ENCODE data around the gene MAP3K5. TPM values are rescaled to one million over a fixed set of nuclear protein-coding genes. Genes with fewer than 3 reads are reported as not detected.

Gene MAP3K5
- total and polyA plus RNA-seq, 9 of the 15 experiments (the other 6 are each of a cell fraction or from before 2014, with no cell fraction given), result 2.2 to 13.0 (median 9.9) TPM

DNA sequence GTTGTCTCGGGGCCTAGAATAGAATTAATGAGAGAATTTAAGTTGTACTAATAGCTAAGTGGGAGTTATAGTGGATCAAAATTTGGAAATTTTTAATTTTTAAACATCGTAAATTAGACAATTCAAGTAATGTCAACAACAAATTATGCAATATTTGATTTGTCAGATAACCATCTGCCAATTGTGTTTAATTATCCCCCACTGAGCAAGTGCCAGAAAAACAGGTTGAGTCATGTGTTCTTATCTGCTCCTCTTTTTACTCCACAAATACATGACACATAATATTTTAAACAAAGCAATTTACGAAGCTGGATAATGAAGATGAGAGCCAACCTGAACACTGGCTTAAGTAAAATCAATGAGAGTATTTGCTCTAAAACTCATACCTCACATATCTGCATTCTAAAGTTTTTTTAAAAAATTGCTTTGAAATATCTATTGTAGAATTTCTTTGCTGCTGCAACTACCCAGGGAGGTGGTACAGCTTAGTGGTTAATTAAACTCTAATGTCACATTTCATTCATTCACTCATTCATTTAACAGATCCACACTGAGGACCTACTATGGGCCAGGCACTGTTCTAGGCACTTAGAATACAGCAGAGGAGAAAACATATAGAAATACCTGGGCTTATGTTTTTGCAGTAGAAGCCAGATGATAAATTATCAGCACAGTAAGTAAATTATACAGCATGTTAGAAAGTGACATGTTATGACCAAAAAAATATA lies 184.9 kb downstream of the MAP3K5 start (continued):
- TF ChIP-seq, protein P1, sequence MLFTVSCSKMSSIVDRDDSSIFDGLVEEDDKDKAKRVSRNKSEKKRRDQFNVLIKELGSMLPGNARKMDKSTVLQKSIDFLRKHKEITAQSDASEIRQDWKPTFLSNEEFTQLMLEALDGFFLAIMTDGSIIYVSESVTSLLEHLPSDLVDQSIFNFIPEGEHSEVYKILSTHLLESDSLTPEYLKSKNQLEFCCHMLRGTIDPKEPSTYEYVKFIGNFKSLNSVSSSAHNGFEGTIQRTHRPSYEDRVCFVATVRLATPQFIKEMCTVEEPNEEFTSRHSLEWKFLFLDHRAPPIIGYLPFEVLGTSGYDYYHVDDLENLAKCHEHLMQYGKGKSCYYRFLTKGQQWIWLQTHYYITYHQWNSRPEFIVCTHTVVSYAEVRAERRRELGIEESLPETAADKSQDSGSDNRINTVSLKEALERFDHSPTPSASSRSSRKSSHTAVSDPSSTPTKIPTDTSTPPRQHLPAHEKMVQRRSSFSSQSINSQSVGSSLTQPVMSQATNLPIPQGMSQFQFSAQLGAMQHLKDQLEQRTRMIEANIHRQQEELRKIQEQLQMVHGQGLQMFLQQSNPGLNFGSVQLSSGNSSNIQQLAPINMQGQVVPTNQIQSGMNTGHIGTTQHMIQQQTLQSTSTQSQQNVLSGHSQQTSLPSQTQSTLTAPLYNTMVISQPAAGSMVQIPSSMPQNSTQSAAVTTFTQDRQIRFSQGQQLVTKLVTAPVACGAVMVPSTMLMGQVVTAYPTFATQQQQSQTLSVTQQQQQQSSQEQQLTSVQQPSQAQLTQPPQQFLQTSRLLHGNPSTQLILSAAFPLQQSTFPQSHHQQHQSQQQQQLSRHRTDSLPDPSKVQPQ (CRISPR knock-in tag; IDR thresholded peaks at IDR 0.05; ENCODE audit: borderline replicate concordance), result no peak
- TF ChIP-seq DMBX1 (CRISPR knock-in tag; IDR thresholded peaks at IDR 0.05; ENCODE audit: borderline replicate concordance) (no peak), SIN3A (IDR thresholded peaks at IDR 0.05; ENCODE audit: borderline replicate concordance in 2 of 2, control insufficient read depth in 1 of 2, low read depth in 2 of 2, low read length in 2 of 2) (no peak), CEBPB (tag; IDR thresholded peaks at IDR 0.05) (peak; percentile 73), NRF1 (conservative IDR thresholded peaks at IDR 0.05 in 1 of 2, IDR thresholded peaks at IDR 0.05 in 1 of 2) (peak in 1 of 2 experiments; percentile 13; a peak in 1 of 4 replicates), JUND (IDR thresholded peaks at IDR 0.05; ENCODE audit: borderline replicate concordance, low read depth, low read length) (peak; percentile 45; the same call in 1 of the 2 replicates), JUND (tag; IDR thresholded peaks at IDR 0.05; ENCODE audit: borderline replicate concordance, low read depth, low read length) (peak; percentile 66; the same call in 1 of the 3 replicates), POLR3G (IDR thresholded peaks at IDR 0.05; ENCODE audit: extremely low read depth, insufficient read length, insufficient replicate concordance) (no peak), ZNF77 (CRISPR knock-in tag; IDR thresholded peaks at IDR 0.05) (no peak), NFE2 (IDR thresholded peaks at IDR 0.05; ENCODE audit: low read depth) (0 out of 2 replicates have a peak, but pooled peaks have one; percentile 24), MCM7 (IDR thresholded peaks at IDR 0.05) (no peak), SOX6 (IDR thresholded peaks at IDR 0.05) (peak; percentile 79), SMARCE1 (IDR thresholded peaks at IDR 0.05) (peak; percentile 65; the same call in 1 of the 2 replicates), SMARCA4 (IDR thresholded peaks at IDR 0.05) (peak; percentile 61; the same call in 1 of the 2 replicates), BRCA1 (IDR thresholded peaks at IDR 0.05) (no peak), BRCA1 (CRISPR knock-in tag; IDR thresholded peaks at IDR 0.05) (no peak), RBM25 (IDR thresholded peaks at IDR 0.05; ENCODE audit: low read depth, low read length, severe bottlenecking) (peak; percentile 42), ZNF217 (CRISPR knock-in tag; IDR thresholded peaks at IDR 0.05) (no peak), ATF3 (IDR thresholded peaks at IDR 0.05) (peak; percentile 54), ATF3 (CRISPR knock-in tag; conservative IDR thresholded peaks at IDR 0.05) (no peak)
- TF ChIP-seq, protein P2, sequence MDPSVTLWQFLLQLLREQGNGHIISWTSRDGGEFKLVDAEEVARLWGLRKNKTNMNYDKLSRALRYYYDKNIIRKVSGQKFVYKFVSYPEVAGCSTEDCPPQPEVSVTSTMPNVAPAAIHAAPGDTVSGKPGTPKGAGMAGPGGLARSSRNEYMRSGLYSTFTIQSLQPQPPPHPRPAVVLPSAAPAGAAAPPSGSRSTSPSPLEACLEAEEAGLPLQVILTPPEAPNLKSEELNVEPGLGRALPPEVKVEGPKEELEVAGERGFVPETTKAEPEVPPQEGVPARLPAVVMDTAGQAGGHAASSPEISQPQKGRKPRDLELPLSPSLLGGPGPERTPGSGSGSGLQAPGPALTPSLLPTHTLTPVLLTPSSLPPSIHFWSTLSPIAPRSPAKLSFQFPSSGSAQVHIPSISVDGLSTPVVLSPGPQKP (CRISPR knock-in tag; IDR thresholded peaks at IDR 0.05), result no peak
- TF ChIP-seq, protein P3, sequence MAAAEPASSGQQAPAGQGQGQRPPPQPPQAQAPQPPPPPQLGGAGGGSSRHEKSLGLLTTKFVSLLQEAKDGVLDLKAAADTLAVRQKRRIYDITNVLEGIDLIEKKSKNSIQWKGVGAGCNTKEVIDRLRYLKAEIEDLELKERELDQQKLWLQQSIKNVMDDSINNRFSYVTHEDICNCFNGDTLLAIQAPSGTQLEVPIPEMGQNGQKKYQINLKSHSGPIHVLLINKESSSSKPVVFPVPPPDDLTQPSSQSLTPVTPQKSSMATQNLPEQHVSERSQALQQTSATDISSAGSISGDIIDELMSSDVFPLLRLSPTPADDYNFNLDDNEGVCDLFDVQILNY (CRISPR knock-in tag; IDR thresholded peaks at IDR 0.05), result no peak
